ENCODE measurements around the gene NAV2. TPM values are rescaled to one million over a fixed set of nuclear protein-coding genes. Genes with fewer than 3 reads are reported as not detected.

NAV2 gene, protein sequence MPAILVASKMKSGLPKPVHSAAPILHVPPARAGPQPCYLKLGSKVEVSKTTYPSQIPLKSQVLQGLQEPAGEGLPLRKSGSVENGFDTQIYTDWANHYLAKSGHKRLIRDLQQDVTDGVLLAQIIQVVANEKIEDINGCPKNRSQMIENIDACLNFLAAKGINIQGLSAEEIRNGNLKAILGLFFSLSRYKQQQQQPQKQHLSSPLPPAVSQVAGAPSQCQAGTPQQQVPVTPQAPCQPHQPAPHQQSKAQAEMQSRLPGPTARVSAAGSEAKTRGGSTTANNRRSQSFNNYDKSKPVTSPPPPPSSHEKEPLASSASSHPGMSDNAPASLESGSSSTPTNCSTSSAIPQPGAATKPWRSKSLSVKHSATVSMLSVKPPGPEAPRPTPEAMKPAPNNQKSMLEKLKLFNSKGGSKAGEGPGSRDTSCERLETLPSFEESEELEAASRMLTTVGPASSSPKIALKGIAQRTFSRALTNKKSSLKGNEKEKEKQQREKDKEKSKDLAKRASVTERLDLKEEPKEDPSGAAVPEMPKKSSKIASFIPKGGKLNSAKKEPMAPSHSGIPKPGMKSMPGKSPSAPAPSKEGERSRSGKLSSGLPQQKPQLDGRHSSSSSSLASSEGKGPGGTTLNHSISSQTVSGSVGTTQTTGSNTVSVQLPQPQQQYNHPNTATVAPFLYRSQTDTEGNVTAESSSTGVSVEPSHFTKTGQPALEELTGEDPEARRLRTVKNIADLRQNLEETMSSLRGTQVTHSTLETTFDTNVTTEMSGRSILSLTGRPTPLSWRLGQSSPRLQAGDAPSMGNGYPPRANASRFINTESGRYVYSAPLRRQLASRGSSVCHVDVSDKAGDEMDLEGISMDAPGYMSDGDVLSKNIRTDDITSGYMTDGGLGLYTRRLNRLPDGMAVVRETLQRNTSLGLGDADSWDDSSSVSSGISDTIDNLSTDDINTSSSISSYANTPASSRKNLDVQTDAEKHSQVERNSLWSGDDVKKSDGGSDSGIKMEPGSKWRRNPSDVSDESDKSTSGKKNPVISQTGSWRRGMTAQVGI (N-terminal part only)
- total RNA-seq: 0.28 TPM in 1 of 2 replicates, not detected in the other

DNA sequence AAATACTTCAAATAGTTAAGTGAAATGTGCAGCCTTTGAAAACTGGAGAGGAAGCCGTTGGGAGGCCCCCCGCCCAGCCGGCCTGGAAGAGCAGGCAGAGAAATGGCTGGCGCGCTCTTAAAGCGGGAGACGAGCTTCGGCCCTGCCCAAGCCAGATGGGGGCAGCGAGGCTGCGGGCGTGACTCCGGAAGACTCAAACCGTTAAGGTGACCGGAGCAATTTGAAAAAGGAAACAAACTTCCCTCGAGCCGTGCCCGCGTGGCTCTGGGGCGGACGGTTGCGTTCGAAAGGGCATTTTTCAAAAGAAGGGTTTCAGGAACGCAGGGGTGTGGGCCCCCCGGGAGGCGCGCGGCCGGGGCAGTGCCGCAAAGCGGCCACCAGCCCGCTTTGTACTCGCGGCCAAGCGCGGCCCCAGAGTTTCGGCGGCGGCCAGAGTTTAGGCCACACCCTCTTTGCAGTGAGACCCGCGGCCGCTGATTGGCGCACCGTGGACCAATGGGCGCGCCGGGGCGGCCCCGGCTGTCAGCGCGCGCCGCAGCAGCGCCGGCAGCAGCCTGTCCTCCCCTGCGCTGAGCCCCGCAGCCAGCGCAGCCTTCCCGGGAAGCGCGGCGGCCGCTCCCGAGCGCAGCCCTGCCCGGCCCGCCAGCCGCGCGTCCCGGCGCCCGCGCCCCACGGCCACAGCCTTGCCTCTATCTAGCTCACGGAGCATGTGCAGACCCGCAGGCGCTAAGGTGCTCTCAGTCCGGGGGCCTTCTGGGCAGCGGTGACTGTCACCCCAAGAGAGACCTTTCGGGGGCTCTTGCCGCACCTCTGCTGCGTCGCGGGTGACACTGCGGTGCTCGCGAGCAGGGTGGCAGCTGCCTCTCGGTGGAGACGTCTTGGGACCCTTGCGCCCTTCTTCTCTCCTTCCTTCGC, at the start of gene NAV2:
Gene NAV2 (plus strand): TSS at position 557 of the 915 bp plus-strand sequence. CDS start 859 bp downstream, outside the sequence.
- Mint-ChIP-seq H3K9me3 (no peaks in the 10 kb centered on the region), H3K27ac (peak within 1 kb of the TSS; percentile 83), H3K36me3 (ENCODE audit: low read depth) (peaks cover 2% of the 10 kb centered on the region), H3K4me3 (peak within 1 kb of the TSS; percentile 88), H3K4me1 (peaks cover 21% of the 10 kb centered on the region), H3K27me3 (peaks cover 64% of the 10 kb centered on the region)
- peak; percentile 94 for DNase-seq
- intact Hi-C loops (cut with micrococcal nuclease): loop anchor here (1.0 to 5.0 kb wide), 4 partner anchors 11 to 595 kb away; partner anchors contain the start of genes DBX1, E2F8 and ZDHHC13

DNA sequence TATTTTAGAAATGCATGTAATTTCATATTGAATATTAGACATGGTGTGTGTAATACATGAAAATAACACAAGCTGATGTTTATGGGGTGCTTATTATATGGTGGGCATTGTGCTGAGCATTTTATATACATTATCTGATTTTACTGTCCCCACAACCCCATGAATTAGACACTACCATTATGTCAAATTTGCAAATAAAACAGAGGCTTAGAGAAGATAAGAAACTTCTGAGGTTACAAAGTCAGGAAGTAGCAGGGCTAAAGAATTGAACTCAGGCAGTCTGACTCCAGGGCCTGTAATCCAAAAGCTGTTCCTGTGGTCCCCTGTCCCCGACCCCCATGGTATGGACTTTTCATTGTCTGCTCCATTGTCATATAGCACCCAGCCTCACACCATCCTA, 49.4 kb upstream of the NAV2 start:
- Mint-ChIP-seq H3K27ac (no peak overlapping the region), H3K4me3 (no peak overlapping the region), H3K36me3 (ENCODE audit: low read depth) (no peaks in the 10 kb centered on the region), H3K9me3 (no peaks in the 10 kb centered on the region), H3K4me1 (peaks cover 3% of the 10 kb centered on the region), H3K27me3 (peaks cover 9% of the 10 kb centered on the region)
- intact Hi-C loops (cut with micrococcal nuclease): no loop called here
- DNase-seq: no peak

DNA sequence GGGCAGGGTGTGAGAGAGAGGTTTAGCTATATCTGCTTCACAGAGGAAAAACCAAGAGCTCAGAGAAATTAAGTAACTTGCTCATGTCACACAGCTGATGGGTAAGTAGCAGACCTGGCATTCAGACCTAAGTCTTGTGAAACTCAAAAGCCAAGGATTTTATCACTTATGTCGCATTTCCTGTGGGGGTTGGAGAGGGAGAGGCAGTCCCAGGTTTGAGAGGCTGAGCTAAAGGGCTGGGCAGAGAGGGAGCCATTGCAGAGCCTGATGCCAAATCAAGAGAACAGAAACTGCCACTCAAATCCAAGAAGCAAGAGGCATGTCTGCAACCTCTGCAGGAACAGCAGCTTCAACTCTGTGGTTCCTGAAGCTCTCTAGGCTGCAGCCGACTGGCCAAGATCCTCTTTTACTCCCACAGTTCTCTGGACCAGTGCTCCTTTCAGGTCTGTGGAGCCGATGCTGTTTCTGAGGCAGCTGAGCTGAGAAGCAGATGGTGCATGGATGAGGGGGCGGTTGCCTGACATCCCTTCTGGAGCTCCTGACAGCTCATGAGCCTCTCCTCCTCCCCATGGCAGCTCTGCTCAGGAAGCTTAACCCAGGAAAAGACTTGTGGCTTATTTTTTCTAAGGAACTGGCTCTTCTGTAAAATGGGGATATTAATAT, 47.6 kb upstream of the NAV2 start:
- intact Hi-C loops (cut with micrococcal nuclease): no loop called here
- Mint-ChIP-seq H3K9me3 (no peaks in the 10 kb centered on the region), H3K4me3 (no peak overlapping the region), H3K36me3 (ENCODE audit: low read depth) (no peaks in the 10 kb centered on the region), H3K27ac (no peak overlapping the region), H3K27me3 (peaks cover 9% of the 10 kb centered on the region), H3K4me1 (peaks cover 3% of the 10 kb centered on the region)
- no peak for DNase-seq

DNA sequence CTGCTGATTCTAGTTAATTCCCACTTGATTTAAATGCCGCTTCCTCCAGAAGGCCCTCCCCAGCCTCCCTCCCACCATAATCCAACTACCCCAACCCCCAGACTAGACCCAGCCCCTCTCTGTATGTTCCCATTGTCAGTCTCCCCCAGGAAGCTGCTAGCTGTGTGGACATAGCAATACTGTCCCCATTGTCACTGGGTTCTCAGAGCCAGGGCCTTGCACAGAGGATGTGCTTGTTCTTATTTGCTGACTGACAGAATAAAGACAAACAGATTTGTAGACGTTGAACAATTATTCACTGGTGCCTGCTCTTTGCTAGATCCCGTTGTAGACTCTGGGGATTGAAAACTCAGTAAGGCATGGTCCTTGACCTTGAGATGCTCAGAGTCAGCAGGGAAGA, 45.7 kb upstream of the NAV2 start:
- H3K27ac Mint-ChIP-seq: no peak overlapping the region
- intact Hi-C loops (cut with micrococcal nuclease): no loop called here
- H3K4me3 Mint-ChIP-seq: no peak overlapping the region
- no peak for DNase-seq
- H3K27me3 Mint-ChIP-seq: peaks cover 10% of the 10 kb centered on the region
- no peaks in the 10 kb centered on the region for H3K36me3 Mint-ChIP-seq (ENCODE audit: low read depth)
- no peaks in the 10 kb centered on the region for H3K4me1 Mint-ChIP-seq
- no peaks in the 10 kb centered on the region for H3K9me3 Mint-ChIP-seq

DNA sequence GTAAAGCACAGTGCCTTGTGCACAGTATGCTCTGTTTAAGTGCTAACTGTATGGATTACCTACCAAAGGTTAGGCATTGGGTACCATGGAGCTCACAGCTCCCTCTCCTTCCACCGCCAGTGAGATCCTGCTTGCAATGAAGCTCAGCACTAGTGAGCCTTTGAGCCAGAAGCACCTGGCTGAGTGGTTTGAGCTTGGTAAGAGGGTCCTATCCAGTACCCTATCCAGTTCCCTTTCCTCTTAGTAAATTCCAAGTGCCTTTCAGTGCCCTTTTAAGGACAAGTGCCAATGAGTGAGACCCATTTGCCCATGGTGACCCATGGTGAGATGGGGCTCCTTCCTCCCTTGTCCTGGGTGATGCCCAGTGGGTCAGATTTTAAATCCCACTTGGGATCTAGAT, 43.1 kb upstream of the NAV2 start:
- Mint-ChIP-seq H3K27ac (no peak overlapping the region), H3K27me3 (peaks cover 15% of the 10 kb centered on the region), H3K9me3 (no peaks in the 10 kb centered on the region), H3K4me1 (no peaks in the 10 kb centered on the region), H3K4me3 (no peak overlapping the region), H3K36me3 (ENCODE audit: low read depth) (no peaks in the 10 kb centered on the region)
- intact Hi-C loops (cut with micrococcal nuclease): no loop called here
- DNase-seq: no peak

DNA sequence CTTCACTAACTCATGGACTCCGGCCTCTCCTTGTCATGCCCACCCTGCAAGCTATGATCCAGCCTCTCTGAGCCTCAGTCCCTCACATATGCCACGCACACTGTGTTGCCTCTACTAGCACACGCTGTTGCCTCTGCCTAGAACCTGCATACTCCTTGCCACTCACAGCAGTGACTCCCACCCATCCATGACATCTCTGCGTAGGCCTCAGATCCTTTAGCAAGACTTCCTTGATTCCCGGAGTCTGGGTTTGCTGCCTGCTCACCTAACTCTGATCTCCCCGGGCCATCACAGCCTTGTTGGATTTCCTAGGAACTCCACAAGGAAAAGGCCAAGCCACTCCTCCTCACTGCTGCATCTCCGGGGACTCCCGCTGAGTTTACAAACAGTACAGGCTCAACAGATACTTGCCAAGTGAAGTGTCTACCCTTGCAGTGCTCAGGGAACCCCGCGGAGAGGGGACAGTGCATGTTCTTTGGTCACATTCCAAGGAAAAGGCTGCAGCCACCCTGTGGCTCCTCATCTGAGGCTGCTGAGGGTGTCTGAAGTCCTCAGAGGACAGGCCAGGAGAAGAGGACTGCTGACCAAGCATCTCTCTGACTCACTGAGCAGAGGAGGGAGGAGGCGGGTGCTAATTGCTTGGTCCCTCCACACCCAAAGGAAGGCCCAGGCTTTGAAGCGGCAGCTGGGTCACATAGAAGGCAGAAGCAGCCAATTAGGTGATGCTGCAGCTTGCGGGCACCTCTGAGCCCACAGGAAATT, 42.4 kb upstream of the NAV2 start:
- DNase-seq: no peak

DNA sequence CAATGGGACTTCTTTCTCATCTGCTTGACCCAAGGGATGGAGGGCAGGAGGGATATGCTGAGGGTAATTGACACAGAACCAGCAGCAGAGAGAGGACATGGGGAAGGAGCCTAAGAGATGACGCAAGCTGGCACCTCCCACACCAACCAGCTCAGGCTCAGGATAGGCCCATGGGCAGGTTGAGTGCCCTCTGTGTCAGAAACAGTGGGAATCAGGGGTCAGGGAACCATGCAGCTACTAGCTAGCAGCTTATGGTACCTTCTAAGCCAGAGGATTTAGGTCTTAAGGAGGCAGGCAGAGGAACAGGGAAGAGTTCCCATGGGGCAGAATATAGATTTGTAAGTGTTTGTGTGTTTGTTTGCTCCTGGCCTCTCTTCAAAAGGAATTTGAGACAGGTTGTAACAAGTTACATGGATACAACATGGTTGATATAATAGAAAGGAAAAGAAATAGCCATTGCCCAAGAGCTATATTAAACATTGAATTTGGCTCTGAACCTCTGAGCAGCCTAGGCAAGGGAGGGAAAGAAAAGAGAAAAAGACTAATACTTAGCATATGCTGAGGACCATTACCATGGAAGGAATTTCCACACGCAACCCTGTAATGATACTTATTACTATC, 39.9 kb upstream of the NAV2 start:
- Mint-ChIP-seq H3K36me3 (ENCODE audit: low read depth) (no peaks in the 10 kb centered on the region), H3K9me3 (no peaks in the 10 kb centered on the region), H3K4me3 (no peak overlapping the region), H3K4me1 (no peaks in the 10 kb centered on the region), H3K27me3 (peaks cover 18% of the 10 kb centered on the region), H3K27ac (no peak overlapping the region)
- DNase-seq: no peak
- intact Hi-C loops (cut with micrococcal nuclease): no loop called here

More for the DNA sequence above, 42.4 kb upstream of the NAV2 start:
- no peaks in the 10 kb centered on the region for H3K36me3 Mint-ChIP-seq (ENCODE audit: low read depth)
- H3K4me3 Mint-ChIP-seq: no peak overlapping the region
- H3K4me1 Mint-ChIP-seq: no peaks in the 10 kb centered on the region
- H3K27me3 Mint-ChIP-seq: peaks cover 15% of the 10 kb centered on the region
- H3K27ac Mint-ChIP-seq: no peak overlapping the region
- no peaks in the 10 kb centered on the region for H3K9me3 Mint-ChIP-seq
- intact Hi-C loops (cut with micrococcal nuclease): no loop called here

DNA sequence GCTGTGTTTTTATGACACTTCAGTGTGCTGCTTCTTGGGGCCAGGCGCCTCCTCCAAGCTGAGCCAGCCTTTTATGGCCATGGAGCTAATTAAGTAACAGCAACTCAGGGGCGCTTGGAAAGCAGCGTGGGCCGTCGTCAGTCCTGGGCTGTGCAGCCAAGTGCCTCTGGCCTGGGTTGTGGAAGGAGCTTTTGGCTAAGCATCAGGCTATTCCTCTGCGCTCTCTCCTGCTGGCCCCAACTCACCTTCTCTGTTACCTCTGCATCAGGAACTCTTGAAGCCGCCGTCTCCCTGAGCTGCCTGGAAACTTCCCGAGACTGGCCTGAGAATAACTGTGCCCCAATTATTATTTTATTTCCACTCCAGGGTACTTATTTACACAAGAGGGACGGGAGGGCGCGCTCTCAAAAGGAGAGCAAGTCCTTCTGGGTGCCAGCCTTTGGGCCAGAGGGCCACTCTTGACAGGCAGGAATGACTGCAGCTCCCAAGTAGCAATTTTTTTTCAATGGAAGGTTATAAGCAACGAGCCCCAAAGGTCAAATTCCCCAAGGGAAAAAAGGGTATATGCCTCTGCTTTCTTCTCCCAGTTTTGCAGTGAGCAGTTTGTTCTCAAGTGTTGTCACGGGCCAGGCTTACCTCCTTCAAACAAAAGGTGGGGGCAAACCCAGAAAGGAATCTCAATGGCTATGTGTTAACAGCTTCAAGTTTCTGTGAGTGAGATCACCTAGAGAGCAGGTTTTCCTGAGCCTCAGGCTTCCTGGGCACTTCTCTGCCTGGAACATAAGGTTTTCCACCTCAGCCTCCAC, 38.5 kb upstream of the NAV2 start:
- peaks cover 18% of the 10 kb centered on the region for H3K27me3 Mint-ChIP-seq
- DNase-seq: no peak
- H3K4me3 Mint-ChIP-seq: no peak overlapping the region
- H3K27ac Mint-ChIP-seq: no peak overlapping the region
- no peaks in the 10 kb centered on the region for H3K4me1 Mint-ChIP-seq
- no peaks in the 10 kb centered on the region for H3K36me3 Mint-ChIP-seq (ENCODE audit: low read depth)
- intact Hi-C loops (cut with micrococcal nuclease): no loop called here
- H3K9me3 Mint-ChIP-seq: no peaks in the 10 kb centered on the region

DNA sequence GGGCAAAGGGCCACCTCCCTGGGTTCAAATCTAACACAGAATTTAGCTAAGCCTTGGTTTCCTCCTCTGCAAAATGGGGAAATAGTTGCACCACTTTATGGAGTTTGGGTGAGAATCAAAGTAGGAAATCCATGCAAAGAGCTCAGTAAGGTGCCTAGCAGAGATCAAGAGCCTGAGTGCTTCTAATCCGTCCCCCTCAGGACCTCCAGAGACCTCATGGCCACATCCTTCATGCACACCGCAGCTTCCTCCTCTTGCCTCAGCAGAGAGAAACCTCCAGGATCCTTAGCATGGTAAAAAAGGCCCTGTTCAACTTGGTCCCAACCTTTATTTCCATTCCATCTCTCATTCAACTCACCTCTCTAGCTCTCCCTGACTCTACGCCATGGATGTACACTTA, 37.8 kb upstream of the NAV2 start:
- intact Hi-C loops (cut with micrococcal nuclease): no loop called here
- Mint-ChIP-seq H3K27ac (no peak overlapping the region), H3K27me3 (peaks cover 20% of the 10 kb centered on the region), H3K36me3 (ENCODE audit: low read depth) (no peaks in the 10 kb centered on the region), H3K9me3 (no peaks in the 10 kb centered on the region), H3K4me1 (no peaks in the 10 kb centered on the region), H3K4me3 (no peak overlapping the region)
- DNase-seq: no peak

DNA sequence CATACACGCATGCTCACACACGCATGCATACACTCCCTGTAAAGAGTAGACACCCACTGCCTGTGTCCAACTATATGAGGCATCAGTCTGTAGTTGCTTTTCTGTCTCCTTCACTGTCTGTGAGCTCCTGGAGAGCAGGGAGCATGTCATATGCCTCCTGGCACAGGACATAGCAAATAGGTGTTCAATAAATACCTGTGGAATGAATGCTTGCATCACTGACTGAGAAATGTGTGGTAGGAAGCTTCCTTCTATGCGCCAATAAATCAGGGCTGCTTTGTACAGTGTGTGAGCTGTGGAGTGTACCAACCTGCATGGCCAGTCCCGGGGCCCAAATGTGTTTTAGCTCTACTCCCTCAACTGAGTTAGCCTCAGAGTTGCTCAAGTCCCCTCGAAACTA, 37.2 kb upstream of the NAV2 start:
- no peaks in the 10 kb centered on the region for H3K9me3 Mint-ChIP-seq
- no peaks in the 10 kb centered on the region for H3K4me1 Mint-ChIP-seq
- no peak for DNase-seq
- H3K27me3 Mint-ChIP-seq: peaks cover 20% of the 10 kb centered on the region
- H3K4me3 Mint-ChIP-seq: no peak overlapping the region
- no peaks in the 10 kb centered on the region for H3K36me3 Mint-ChIP-seq (ENCODE audit: low read depth)
- H3K27ac Mint-ChIP-seq: no peak overlapping the region
- intact Hi-C loops (cut with micrococcal nuclease): no loop called here

DNA sequence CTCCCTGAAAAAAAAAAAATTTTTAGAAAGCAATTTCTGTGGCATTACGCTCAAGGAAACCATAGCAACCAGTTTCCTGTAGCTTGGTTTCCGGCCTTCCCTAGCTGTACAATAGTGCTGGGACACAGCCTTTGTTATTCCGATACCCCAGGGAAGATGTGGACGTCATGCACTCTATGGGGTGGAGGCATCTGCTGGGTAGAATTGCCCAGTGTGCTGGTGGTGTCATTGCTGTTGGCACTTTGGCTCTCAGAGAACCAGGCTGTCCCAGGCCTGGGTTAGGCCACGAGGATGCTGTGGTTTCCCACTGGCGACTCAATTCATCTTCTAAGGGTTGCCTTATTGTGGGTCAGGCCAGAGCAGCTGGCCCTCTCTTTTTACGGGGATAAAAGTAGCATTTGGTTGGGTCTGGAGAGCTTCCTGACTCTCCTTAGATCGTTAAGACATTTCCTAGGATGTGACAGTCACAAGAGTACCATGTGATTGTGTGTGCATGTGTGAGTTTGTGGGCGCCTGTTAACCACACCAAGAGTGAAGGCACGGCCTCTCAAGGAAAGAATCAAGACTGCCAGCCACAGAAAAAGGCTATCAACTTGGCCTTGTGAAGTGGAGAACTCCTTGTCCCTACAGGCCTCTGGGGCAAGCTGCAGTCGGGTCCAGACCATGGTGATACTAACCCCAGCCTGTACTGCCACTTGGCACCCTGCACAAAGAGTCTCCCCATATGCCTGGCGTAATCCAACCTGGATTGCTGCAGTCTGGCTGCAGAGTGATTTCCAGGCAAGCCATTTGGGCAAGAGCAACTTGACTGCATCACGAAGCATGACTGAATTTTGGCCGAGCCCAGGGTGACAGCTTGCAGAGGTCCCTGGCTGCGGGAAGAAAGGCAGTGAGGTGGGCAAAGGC, 35.9 kb upstream of the NAV2 start:
- Mint-ChIP-seq H3K9me3 (no peaks in the 10 kb centered on the region), H3K4me1 (no peaks in the 10 kb centered on the region), H3K27me3 (peaks cover 18% of the 10 kb centered on the region), H3K36me3 (ENCODE audit: low read depth) (no peaks in the 10 kb centered on the region), H3K4me3 (no peak overlapping the region), H3K27ac (no peak overlapping the region)
- intact Hi-C loops (cut with micrococcal nuclease): no loop called here
- no peak for DNase-seq

All from activated CD4-positive, alpha-beta T cell treated with anti-CD3 and anti-CD28 coated beads, Interleukin-2, amount 10 ng/mL, durations not matched to agents 24 days and 14 days (primary cell).